ENCODE results near the gene STK39. TPM values are rescaled to one million over a fixed set of nuclear protein-coding genes. Genes with fewer than 3 reads are reported as not detected.
A peak's percentile ranks its signal among the peaks of the same experiment; 100 is the strongest.

Gene STK39
- total and polyA plus RNA-seq, 2 of the 4 experiments (the other 2 are of a cell fraction), result 11.8 to 16.4 TPM

GRCh38 chr2:168149150-168149974 lies 98.0 kb downstream of the STK39 start:
- no peak overlapping the region for H4K8ac ChIP-seq (ENCODE audit: low read depth in 2 of 2, low read length in 2 of 2)
- H3K14ac ChIP-seq (replicated peaks; ENCODE audit: low read depth, low read length), result no peak overlapping the region
- no peak overlapping the region for H4K5ac ChIP-seq (ENCODE audit: low read depth, low read length)
- H3K9me1 ChIP-seq (ENCODE audit: insufficient read depth, low read length), result peaks cover 16% of the 10 kb centered on the region
- BruUV-seq (replicated peaks), result no TSS peak
- no peak overlapping the region for H2BK5ac ChIP-seq (ENCODE audit: low read depth, low read length, poor library complexity, severe bottlenecking)
- no peak overlapping the region for H3K56ac ChIP-seq (ENCODE audit: extremely low read depth, insufficient read depth, low read length)
- H3K18ac ChIP-seq (ENCODE audit: low read depth, low read length), result no peak overlapping the region
- intact Hi-C loops (cut with micrococcal nuclease) (no loop called here), in situ Hi-C loops (cut with MboI; ENCODE audit: low sequenced_read_pairs) (loop anchor here (25.0 kb wide), 1 partner anchor 738 kb away; the partner anchor contains the start of gene SPC25), dilution Hi-C loops (cut with HindIII; ENCODE audit: low sequenced_read_pairs, unreplicated experiment) (no loop called here)
- ATAC-seq (ENCODE audit: low read depth) (no peak), DNase-seq (peak; percentile 24)
- no peaks in the 10 kb centered on the region for H3K9me3 ChIP-seq (ENCODE audit: control insufficient read depth, insufficient read depth, low read length)
- H3K27ac ChIP-seq (ENCODE audit: insufficient read depth, low read length), result no peak overlapping the region
- no peak overlapping the region for H2BK15ac ChIP-seq (ENCODE audit: low read depth, low read length)
- peaks cover 13 to 62% of the 10 kb centered on the region in 2 experiments; a peak in 3 of 4 replicates for H3K79me1 ChIP-seq (ENCODE audit: low read depth in 1 of 2, low read length in 2 of 2)
- H3K4ac ChIP-seq (ENCODE audit: low read depth, low read length), result no peak overlapping the region
- no peak overlapping the region for H3K4me2 ChIP-seq (ENCODE audit: low read depth, low read length)
- H3K4me3 ChIP-seq (ENCODE audit: insufficient read depth, low read depth, low read length), result no peak overlapping the region
- no peaks in the 10 kb centered on the region for H3K36me3 ChIP-seq (ENCODE audit: control insufficient read depth, insufficient read depth, low read length)
- POLR2A ChIA-PET (ENCODE audit: unreplicated experiment), result no interaction called here
- H3K23ac ChIP-seq (ENCODE audit: low read depth, low read length), result no peak overlapping the region
- no peak overlapping the region for H3K9ac ChIP-seq (ENCODE audit: low read depth, low read length)
- H2BK120ac ChIP-seq (ENCODE audit: low read depth, low read length), result no peak overlapping the region
- no peak overlapping the region for H2BK20ac ChIP-seq (ENCODE audit: low read depth, low read length)
- no peak overlapping the region for H2AFZ ChIP-seq (replicated peaks; ENCODE audit: low read length, poor library complexity)
- H3K4me1 ChIP-seq (ENCODE audit: control insufficient read depth, insufficient read depth, low read length), result peaks cover 11% of the 10 kb centered on the region
- no peak overlapping the region for H4K91ac ChIP-seq (ENCODE audit: insufficient read depth, low read depth, low read length)
- 92% methylated on average over 2 of the region's 5 CpGs; no CpG with 5 or more reads in 1 of the 2 experiments for WGBS, 2 experiments (ENCODE audit: extremely low coverage in 2 of 2, insufficient read length in 1 of 2)
- H3K27me3 ChIP-seq (ENCODE audit: control insufficient read depth, insufficient read depth, low read length), result no peaks in the 10 kb centered on the region
- no peaks in the 10 kb centered on the region for H4K20me1 ChIP-seq (ENCODE audit: insufficient read depth, low read length)
- no peak overlapping the region for H2AK5ac ChIP-seq (ENCODE audit: low read depth, low read length)
- CTCF ChIA-PET, result no interaction called here
- no peak for TF ChIP-seq RAD21 (IDR thresholded peaks at IDR 0.05; ENCODE audit: low read length)
- no peak for TF ChIP-seq CTCF (conservative IDR thresholded peaks at IDR 0.05; ENCODE audit: low read depth, low read length)
- TF ChIP-seq RFX5 (IDR thresholded peaks at IDR 0.05; ENCODE audit: low read depth, low read length), result no peak
- peak; percentile 59; the same call in 1 of the 2 replicates for TF ChIP-seq CEBPB (IDR thresholded peaks at IDR 0.05; ENCODE audit: low read depth, low read length)
- TF ChIP-seq FOS (IDR thresholded peaks at IDR 0.05; ENCODE audit: low read depth, low read length), result no peak
- TF ChIP-seq RCOR1 (IDR thresholded peaks at IDR 0.05; ENCODE audit: insufficient replicate concordance, low read length), result no peak
- no peak for TF ChIP-seq SMC3 (IDR thresholded peaks at IDR 0.05; ENCODE audit: low read depth, low read length)
- no peak overlapping the region for H2AK9ac ChIP-seq (replicated peaks; ENCODE audit: low read depth, low read length, poor library complexity)
